Endometrial microvascular endothelial cells (primary cell): ENCODE results near the gene MIR17HG. TPM values are rescaled to one million over a fixed set of nuclear protein-coding genes. Genes with fewer than 3 reads are reported as not detected.
"Not testable (repeated sequence)": the region's sequence is repeated elsewhere in the genome, so short reads cannot be mapped to it uniquely, and the experiment has no call there.

Experiments used
- in situ Hi-C: cut with HindIII; loops from 2 replicates; pipeline ENCODE4 v1.10.0; 2017; ENCODE audit warnings: low sequenced_read_pairs, low pct_unique_long_range_greater_than_20kb; ENCODE audit errors: inconsistent ontology term
- total RNA-seq: library from RNA; depleted of rRNA; stranded (reverse); fragments of >200 nt; gene quantifications from one replicate; pipeline ENCODE4 v1.2.3, GENCODE V29; 2015; ENCODE audit errors: inconsistent ontology term

MIR17HG gene
- total RNA-seq, 1 donor from 2014 or later, result 3.7 TPM

- in situ Hi-C loops, result no loop called here
Observed at GRCh38 chr13:91331047-91331915, 16.2 kb upstream of the MIR17HG start.

GRCh38 chr13:91346062-91346461 is 1.4 kb upstream of the MIR17HG start:
- in situ Hi-C loops, result no loop called here

GRCh38 chr13:91346850-91347201 is 661 bp upstream of the MIR17HG start:
- in situ Hi-C loops, result no loop called here

DNA sequence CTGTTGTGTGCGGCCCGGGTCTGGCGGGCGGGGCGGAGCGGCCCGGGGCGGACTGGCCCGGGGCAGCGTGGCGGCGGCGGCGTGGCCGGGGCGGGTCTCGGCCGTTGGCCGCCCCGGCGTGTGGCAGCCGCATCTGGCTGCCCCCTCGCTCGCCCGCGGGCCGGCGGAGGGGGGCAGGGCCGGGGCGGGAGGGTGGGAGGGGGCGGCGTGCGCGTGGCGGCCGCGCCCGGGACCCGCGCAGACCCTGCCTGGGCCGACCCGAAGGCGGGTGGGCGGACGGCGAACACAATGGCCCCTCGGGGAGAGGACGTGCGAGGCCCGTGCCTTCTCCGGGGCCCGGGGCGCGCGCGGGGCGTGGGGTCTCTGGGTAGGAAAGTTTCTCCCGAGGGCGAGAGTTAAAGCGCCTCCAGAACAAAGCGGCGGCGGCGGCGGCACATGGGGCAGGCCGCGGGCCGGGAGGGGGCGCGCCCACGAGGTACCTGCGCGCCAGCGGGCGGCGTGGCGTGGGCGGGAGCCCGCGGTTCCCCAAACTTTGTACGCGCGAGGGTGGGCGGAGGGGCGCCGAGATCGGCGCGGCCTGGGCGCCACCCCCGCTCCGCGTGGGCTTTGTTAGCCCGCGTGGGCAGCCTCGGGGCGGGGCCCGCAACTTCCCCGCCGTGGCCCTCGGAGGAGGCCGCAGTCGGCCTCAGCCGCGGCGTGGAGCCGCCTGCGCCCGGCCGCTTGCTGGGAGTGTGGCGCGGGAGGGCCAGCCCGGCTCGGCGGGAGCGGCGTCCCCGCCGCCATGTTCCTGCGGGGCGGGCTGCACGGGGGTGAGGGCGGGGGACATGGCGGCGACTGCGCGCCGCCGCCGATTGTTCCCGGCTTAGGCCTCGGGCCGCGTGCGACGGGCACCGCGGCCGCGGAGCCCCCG is 764 bp downstream of the MIR17HG start:
- in situ Hi-C loops, result no loop called here

- in situ Hi-C loops, result no loop called here
Observed at GRCh38 chr13:91348906-91349435, 1.5 kb downstream of the MIR17HG start.

DNA sequence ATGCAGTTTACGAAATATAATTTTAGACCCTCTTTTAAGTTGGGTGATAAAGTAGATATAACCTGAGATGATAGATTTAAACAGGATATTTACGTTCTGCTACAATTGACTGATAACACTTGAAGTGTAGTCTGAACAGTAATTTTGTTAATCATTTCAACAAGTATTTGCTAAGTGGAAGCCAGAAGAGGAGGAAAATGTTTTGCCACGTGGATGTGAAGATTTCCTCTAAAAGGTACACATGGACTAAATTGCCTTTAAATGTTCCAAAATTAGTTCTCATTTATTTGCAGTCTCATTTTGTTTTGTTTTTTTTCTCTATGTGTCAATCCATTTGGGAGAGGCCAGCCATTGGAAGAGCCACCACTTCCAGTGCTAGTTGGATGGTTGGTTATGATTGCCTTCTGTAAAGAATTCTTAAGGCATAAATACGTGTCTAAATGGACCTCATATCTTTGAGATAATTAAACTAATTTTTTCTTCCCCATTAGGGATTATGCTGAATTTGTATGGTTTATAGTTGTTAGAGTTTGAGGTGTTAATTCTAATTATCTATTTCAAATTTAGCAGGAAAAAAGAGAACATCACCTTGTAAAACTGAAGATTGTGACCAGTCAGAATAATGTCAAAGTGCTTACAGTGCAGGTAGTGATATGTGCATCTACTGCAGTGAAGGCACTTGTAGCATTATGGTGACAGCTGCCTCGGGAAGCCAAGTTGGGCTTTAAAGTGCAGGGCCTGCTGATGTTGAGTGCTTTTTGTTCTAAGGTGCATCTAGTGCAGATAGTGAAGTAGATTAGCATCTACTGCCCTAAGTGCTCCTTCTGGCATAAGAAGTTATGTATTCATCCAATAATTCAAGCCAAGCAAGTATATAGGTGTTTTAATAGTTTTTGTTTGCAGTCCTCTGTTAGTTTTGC is 2.8 kb downstream of the MIR17HG start:
- in situ Hi-C loops, result no loop called here

GRCh38 chr13:91351123-91351522 is 3.6 kb downstream of the MIR17HG start:
- in situ Hi-C loops, result no loop called here

- in situ Hi-C loops, result no loop called here
Observed at GRCh38 chr13:91351980-91352379, 4.5 kb downstream of the MIR17HG start.

GRCh38 chr13:91352891-91353290 is 5.4 kb downstream of the MIR17HG start:
- in situ Hi-C loops, result not testable (repeated sequence)

DNA sequence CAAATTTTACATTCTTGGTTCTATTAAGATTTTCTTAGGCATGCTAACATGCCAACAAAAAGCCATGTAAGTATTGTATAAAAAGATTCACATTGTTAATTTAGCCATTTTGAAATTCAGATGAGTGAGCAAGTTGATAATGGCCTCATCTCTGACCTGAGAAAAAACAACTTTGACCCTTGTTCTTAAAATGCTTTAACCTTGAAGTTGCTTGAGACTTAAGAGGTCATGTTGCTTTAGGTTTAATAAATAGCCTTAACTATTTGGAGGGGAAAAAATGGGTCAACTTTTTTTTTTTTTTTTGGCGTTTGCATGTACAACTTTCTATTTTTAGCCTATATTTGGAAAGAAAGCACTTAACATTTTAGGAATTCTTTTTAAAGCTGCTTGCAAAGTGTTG is 6.0 kb downstream of the MIR17HG start:
- in situ Hi-C loops, result no loop called here

- in situ Hi-C loops, result no loop called here
Observed at GRCh38 chr13:91355099-91355825, 7.8 kb downstream of the MIR17HG start.

- in situ Hi-C loops, result no loop called here
Observed at GRCh38 chr13:91355826-91356710, 8.6 kb downstream of the MIR17HG start.

DNA sequence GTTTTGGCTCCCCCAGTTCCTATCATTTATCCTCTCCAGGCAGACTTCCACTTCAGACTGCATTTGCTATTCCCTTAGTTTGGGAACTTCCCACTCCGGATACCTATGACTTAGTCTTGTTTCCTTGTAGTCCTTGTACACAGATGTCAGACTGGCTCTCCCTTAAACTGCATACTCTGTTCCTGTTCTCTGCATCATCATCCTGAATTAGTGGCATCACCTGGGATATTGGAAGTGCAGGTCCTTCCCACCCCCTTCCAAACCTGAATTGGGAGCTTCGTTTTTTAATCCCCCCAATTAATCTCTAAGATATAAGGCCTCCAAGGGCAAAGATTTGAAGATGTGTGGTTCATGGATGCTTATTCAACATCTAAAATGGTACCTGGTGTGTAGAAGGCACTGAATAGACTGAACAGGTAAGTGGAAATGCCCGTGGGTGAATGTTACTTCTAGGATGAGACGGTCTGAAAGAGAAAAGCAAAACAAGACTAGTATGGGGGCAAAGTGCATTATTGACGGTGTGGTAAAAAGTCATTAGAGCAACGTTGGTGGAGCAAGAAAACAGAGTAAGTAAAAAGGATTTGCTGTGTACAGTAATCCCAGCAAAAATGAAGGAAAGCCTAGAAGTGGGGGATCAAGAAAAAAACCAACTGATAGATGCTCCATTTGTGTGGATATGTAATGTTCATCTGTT is 9.6 kb downstream of the MIR17HG start:
- in situ Hi-C loops, result no loop called here

GRCh38 chr13:91357613-91358386 is 10.3 kb downstream of the MIR17HG start:
- in situ Hi-C loops, result no loop called here

- in situ Hi-C loops, result no loop called here
Observed at GRCh38 chr13:91358387-91358782, 10.9 kb downstream of the MIR17HG start.

- in situ Hi-C loops, result no loop called here
Observed at GRCh38 chr13:91359111-91359510, 11.6 kb downstream of the MIR17HG start.
